ENCODE results near the gene HMGXB4. TPM values are rescaled to one million over a fixed set of nuclear protein-coding genes. Genes with fewer than 3 reads are reported as not detected.
A peak's percentile ranks its signal among the peaks of the same experiment; 100 is the strongest.

The HMGXB4 gene
- total RNA-seq, 1 donor from 2014 or later = 6.8 TPM

GRCh38 chr22:35307372-35307771 is 50.1 kb downstream of the HMGXB4 start:
- intact Hi-C loops (cut with DNase I) = no loop called here
- H3K4me1 ChIP-seq = peaks cover 0 to 3% of the 10 kb centered on the region in 2 donors
- no peak overlapping the region for H3K27ac ChIP-seq
- no peak for TF ChIP-seq CTCF (IDR thresholded peaks at IDR 0.05)
- H3K36me3 ChIP-seq = no peaks in the 10 kb centered on the region
- no peak overlapping the region for H3K4me3 ChIP-seq
- H3K9me3 ChIP-seq = no peaks in the 10 kb centered on the region
- H3K27me3 ChIP-seq = no peaks in the 10 kb centered on the region
- DNase-seq (ENCODE audit: low spot score in 2 of 2) = peak in 1 of 2 donors; percentile 50

- DNase-seq (ENCODE audit: low spot score in 2 of 2) = peak in 1 of 2 donors; percentile 55
- H3K27me3 ChIP-seq = no peaks in the 10 kb centered on the region
- intact Hi-C loops (cut with DNase I) = no loop called here
- no peak for TF ChIP-seq CTCF (IDR thresholded peaks at IDR 0.05)
- H3K9me3 ChIP-seq = no peaks in the 10 kb centered on the region
- peaks cover 0 to 8% of the 10 kb centered on the region in 2 donors for H3K4me1 ChIP-seq
- H3K4me3 ChIP-seq = no peak overlapping the region
- no peaks in the 10 kb centered on the region for H3K36me3 ChIP-seq
- no peak overlapping the region for H3K27ac ChIP-seq
These were observed 50.6 kb downstream of the HMGXB4 start for GRCh38 chr22:35307892-35308291.

- H3K4me1 ChIP-seq = peaks cover 0 to 13% of the 10 kb centered on the region in 2 donors
- intact Hi-C loops (cut with DNase I) = no loop called here
These were observed 51.3 kb downstream of the HMGXB4 start for GRCh38 chr22:35308480-35309021.

GRCh38 chr22:35310556-35311550 is 53.6 kb downstream of the HMGXB4 start:
- no peak for TF ChIP-seq CTCF (IDR thresholded peaks at IDR 0.05)
- Histone ChIP-seq H3K4me1 (peaks cover 5 to 36% of the 10 kb centered on the region in 2 donors), H3K9me3 (no peaks in the 10 kb centered on the region), H3K27me3 (no peaks in the 10 kb centered on the region), H3K27ac (peak overlapping the region; percentile 2 to 22), H3K36me3 (no peaks in the 10 kb centered on the region), H3K4me3 (no peak overlapping the region)
- intact Hi-C loops (cut with DNase I) = no loop called here
- peak in 1 of 2 donors; percentile 58 for DNase-seq (ENCODE audit: low spot score in 2 of 2)

More at GRCh38 chr22:35308480-35309021, 51.3 kb downstream of the HMGXB4 start:
- peak in 1 of 2 donors; percentile 57 for DNase-seq (ENCODE audit: low spot score in 2 of 2)
- no peak overlapping the region for H3K4me3 ChIP-seq
- no peak for TF ChIP-seq CTCF (IDR thresholded peaks at IDR 0.05)
- no peaks in the 10 kb centered on the region for H3K36me3 ChIP-seq
- no peak overlapping the region for H3K27ac ChIP-seq
- no peaks in the 10 kb centered on the region for H3K27me3 ChIP-seq
- no peaks in the 10 kb centered on the region for H3K9me3 ChIP-seq

GRCh38 chr22:35311551-35311999 is 54.3 kb downstream of the HMGXB4 start:
- Histone ChIP-seq H3K4me1 (peaks cover 5 to 41% of the 10 kb centered on the region in 2 donors), H3K9me3 (no peaks in the 10 kb centered on the region), H3K27me3 (no peaks in the 10 kb centered on the region), H3K36me3 (no peaks in the 10 kb centered on the region), H3K27ac (peak overlapping the region; percentile 2 to 77), H3K4me3 (no peak overlapping the region)
- DNase-seq (ENCODE audit: low spot score in 2 of 2) = peak in 1 of 2 donors; percentile 35
- intact Hi-C loops (cut with DNase I) = no loop called here
- TF ChIP-seq CTCF (IDR thresholded peaks at IDR 0.05) = no peak
